Measurements from ENCODE around the gene CALB2.

DNA sequence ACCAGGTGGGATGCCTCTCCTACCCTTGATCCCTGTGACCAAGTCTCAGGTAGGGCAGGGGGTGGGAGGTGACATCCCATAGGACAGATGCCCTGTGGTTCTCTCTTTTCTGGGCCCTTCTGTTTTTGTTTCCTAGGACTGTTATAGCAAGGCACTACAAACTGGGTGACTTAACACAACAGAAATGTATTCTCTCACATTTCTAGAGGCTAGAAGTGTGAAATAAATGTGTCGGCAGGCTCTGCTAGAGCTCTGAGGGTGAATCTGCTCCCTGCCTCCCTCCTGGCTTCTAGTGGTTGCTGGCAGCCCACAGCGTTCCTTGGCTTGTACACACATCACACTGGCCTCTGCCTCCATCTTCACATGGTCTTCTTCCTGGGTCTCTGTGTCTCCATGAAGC lies 12.7 kb downstream of the CALB2 start:
- TF ChIP-seq CTCF (CRISPR knock-in tag; IDR thresholded peaks at IDR 0.05) (no peak), POLR2AphosphoS5 (IDR thresholded peaks at IDR 0.05; ENCODE audit: low read depth, low read length) (no peak), ARHGAP35 (CRISPR knock-in tag; IDR thresholded peaks at IDR 0.05; ENCODE audit: borderline replicate concordance) (no peak), HHEX (CRISPR knock-in tag; IDR thresholded peaks at IDR 0.05) (no peak), ATF7 (IDR thresholded peaks at IDR 0.05) (no peak), ATF7 (CRISPR knock-in tag; IDR thresholded peaks at IDR 0.05) (no peak), ATF3 (CRISPR knock-in tag; IDR thresholded peaks at IDR 0.05) (no peak), EZH2 (conservative IDR thresholded peaks at IDR 0.05; ENCODE audit: low read depth, low read length) (no peak), ZNF710 (CRISPR knock-in tag; IDR thresholded peaks at IDR 0.05; ENCODE audit: borderline replicate concordance) (no peak), NR3C1 (CRISPR knock-in tag; IDR thresholded peaks at IDR 0.05) (no peak)
- TF ChIP-seq, protein P1, sequence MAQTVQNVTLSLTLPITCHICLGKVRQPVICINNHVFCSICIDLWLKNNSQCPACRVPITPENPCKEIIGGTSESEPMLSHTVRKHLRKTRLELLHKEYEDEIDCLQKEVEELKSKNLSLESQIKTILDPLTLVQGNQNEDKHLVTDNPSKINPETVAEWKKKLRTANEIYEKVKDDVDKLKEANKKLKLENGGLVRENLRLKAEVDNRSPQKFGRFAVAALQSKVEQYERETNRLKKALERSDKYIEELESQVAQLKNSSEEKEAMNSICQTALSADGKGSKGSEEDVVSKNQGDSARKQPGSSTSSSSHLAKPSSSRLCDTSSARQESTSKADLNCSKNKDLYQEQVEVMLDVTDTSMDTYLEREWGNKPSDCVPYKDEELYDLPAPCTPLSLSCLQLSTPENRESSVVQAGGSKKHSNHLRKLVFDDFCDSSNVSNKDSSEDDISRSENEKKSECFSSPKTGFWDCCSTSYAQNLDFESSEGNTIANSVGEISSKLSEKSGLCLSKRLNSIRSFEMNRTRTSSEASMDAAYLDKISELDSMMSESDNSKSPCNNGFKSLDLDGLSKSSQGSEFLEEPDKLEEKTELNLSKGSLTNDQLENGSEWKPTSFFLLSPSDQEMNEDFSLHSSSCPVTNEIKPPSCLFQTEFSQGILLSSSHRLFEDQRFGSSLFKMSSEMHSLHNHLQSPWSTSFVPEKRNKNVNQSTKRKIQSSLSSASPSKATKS (CRISPR knock-in tag; IDR thresholded peaks at IDR 0.05): no peak
- TF ChIP-seq, protein P2, sequence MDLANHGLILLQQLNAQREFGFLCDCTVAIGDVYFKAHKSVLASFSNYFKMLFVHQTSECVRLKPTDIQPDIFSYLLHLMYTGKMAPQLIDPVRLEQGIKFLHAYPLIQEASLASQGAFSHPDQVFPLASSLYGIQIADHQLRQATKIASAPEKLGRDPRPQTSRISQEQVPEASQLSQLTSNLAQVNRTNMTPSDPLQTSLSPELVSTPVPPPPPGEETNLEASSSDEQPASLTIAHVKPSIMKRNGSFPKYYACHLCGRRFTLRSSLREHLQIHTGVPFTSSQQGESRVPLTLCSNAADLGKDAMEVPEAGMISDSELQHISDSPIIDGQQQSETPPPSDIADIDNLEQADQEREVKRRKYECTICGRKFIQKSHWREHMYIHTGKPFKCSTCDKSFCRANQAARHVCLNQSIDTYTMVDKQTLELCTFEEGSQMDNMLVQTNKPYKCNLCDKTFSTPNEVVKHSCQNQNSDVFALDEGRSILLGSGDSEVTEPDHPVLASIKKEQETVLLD (CRISPR knock-in tag; IDR thresholded peaks at IDR 0.05; ENCODE audit: low read depth): no peak
